HG03064 (cell line): ENCODE measurements around the gene RPS6KB1.
"Not testable (repeated sequence)": the region's sequence is repeated elsewhere in the genome, so short reads cannot be mapped to it uniquely, and the experiment has no call there.

ENCODE experiments used
- ATAC-seq: cut with Tn5 transposase; IDR thresholded peaks from one replicate; pipeline ENCODE4 v1.9.1; 2021; ENCODE audit warnings: low read depth; ENCODE audit not compliant: unreplicated experiment

The RPS6KB1 gene

DNA sequence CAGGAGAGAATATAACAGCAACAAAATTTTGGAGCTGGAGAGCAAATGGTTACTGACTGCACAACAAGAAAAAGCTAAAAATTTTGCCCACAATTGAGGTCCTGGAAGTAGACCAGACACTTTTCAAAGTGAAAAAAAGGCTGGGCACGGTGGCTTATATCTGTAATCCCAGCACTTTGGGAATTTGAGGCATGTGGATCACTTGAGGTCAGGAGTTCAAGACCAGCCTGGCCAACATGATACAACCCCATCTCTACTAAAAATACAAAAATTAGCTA, 23.0 kb upstream of the RPS6KB1 start:
- no peak for ATAC-seq

DNA sequence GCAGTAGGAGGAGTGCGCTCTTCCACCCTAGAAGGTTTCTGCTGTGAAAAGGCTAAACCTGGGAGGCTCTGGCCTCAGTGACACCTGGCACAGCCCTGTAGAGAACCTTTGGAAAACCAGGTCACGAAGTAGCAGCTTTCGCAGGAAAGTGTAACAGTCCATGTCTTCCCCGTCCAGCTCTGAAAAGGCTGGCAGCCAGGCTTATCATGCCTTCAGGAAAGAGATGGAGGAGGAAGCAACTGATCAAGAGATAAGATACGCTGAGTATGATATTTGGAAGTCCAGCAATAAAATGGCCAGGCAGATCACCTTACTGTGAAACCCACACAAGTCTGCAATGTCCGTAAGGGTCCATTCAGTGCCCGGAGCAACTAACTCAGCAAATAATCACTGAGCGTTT, 22.4 kb upstream of the RPS6KB1 start:
- ATAC-seq = no peak

DNA sequence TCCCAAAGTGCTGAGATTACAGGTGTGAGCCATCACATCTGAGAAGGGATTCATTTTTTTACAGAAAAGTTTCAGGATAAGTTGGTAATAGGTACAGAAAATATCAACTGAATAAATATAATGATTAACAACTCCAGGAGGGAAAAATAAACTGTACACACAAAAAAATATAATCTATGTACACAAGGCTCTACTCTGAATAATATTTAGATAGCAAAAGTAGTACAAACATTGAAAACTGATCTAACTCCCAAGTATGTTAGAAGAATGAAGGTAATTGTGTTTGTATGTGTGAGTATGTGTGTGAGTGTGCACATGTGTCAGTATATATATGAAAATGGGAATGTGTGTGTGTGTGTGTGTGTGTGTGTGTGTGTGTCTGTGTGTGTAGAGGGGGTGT, 20.6 kb upstream of the RPS6KB1 start:
- ATAC-seq = no peak

DNA sequence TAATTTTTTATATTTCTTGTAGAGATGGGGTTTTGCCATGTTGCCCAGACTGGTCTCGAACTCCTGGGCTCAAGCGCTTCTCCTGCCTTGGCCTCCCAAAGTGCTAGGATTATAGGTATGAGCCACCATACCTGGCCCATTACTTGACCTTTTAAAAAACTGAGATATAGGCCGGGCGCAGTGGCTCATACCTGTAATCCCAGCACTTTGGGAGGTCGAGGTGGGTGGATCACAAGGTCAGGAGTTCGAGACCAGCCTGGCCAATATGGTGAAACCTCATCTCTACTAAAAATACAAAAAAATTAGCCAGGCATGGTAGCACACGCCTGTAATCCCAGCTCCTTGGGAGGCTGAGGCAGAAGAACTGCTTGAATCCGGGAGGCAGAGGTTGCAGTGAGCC, 19.5 kb upstream of the RPS6KB1 start:
- ATAC-seq = not testable (repeated sequence)

DNA sequence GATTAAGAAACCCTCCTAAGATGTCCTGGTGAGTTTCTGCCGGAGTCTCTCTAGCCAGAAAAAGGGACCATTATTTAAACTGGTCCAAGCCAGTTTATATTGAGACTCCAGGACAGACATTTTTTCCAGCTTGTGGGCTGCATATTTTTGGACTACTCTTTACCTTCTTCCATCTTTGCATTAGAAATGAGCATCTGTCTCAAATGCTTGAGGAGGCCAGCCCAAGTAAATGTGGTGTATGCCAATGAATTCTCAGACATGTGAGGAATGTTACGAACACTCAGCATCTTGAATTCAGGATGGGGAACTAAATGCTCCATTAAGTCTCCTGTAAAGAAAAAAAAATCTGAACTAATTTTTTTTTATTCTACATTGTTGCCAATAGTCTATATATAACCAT, 18.5 kb upstream of the RPS6KB1 start:
- ATAC-seq = no peak

DNA sequence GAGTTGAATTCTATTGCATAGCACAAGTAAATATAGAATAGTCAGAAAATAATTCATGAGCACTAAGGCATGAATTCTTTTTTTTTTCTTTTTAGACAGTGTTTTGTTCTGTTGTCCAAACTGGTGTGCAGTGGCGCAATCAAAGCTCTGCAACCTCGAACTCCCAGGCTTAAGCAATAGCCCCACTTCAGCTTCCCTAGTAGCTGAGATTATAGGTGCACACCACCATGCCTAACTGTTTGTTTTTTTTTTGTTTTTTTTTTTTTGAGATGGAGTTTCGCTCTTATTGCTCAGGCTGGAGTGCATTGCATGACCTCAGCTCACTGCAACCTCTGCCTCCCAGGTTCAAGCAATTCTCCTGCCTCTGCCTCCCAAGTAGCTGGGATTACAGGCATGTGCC, 16.8 kb upstream of the RPS6KB1 start:
- no peak for ATAC-seq

DNA sequence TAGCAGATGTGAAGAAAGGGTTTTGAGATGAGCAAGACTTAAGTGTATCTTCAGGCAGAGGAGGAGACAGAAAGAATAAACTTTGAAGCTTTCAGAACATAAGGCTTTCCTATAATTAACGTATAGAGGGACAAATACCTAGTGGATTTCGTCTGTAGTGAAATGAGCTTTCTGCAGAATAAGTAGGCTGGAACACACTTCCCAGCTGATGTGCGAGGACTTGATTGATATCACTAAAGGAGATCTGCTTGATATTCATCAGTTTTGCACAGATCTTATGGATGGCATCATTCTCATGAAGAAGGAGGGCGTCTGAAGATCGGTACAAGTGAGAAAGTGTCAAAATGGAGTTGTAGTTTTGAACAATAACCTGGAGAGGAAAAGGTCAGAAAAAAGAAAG, 15.0 kb upstream of the RPS6KB1 start:
- ATAC-seq = no peak

DNA sequence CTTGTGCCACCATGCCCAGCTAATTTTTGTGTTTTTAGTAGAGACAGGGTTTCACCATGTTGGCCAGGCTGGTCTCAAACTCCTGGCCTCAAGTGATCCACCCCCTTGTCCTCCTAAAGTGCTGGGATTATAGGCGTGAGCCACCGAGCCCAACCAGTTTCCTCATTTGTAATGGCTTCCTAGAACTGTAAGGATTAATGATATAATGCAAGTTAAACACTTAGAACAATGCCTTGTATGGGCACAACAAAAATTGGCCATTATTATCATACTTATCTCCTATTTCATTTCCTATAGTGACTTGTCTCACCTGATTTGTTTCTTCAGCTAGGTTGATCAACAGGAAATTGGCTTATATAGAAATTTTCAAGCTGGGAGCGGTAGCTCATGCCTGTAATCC, 14.3 kb upstream of the RPS6KB1 start:
- no peak for ATAC-seq

DNA sequence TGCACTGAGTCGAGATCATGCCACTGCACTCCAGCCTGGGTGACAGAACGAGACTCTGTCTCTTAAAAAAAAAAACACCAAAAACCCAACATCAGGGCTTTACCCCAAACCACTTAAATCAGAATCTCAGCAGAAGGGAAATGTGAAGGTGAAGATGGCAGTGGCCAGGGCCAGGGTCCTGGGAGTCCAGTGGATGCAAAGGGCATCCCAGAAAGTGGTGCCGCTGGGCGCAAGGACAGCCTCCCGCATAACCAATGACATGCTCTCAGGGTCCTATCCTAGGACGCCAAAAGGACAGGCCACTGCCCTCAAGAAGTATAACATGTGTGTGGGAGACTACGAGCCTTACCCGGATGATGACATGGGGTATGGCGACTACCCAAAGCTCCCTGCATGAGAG, 8.1 kb upstream of the RPS6KB1 start:
- no peak for ATAC-seq

DNA sequence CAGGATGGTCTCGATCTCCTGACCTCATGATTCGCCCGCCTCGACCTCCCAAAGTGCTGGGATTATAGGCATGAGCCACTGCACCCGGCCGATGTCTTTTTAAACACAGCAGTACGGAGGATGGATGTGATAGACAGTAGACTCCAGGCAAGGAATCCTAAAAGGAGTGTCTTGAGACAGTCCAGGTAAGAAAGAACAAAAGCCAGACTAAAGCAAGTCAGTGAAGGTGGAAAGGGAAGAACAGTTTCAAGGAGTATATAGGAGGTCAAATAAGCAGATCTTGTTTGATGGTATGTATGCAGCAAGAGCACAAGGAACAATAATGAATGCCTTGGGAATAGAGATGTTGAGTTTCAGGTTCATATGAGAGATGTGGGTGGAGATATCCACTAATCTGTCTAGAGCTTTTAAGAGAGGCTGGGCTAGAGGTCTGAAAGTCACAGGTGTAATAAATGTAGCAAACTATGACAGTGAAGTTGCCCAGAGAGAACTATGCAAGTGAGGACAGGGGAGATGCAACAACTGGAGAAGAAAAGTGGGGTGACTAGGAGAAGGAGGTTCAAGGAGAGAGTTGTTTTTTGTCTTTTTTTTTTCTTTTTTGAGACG, 4.7 kb upstream of the RPS6KB1 start:
- no peak for ATAC-seq

DNA sequence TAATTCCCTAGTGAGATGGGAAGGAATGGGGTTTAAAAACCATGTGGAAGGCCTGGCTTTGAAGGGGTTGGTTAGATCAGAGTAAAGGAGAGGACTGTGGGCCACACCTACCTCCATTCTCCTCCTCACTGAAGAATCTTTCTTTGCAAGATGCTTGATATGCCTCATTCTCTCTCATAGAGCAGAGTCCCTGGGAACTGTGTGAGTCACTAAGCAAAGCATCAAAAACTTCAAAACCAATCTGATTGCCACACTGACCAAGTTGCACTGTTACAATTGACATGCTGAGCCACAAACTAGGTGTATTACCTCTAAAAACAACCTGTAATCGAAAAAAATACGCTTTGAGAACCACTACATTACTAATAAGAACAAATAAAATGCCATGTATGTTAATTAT, 2.2 kb upstream of the RPS6KB1 start:
- no peak for ATAC-seq

DNA sequence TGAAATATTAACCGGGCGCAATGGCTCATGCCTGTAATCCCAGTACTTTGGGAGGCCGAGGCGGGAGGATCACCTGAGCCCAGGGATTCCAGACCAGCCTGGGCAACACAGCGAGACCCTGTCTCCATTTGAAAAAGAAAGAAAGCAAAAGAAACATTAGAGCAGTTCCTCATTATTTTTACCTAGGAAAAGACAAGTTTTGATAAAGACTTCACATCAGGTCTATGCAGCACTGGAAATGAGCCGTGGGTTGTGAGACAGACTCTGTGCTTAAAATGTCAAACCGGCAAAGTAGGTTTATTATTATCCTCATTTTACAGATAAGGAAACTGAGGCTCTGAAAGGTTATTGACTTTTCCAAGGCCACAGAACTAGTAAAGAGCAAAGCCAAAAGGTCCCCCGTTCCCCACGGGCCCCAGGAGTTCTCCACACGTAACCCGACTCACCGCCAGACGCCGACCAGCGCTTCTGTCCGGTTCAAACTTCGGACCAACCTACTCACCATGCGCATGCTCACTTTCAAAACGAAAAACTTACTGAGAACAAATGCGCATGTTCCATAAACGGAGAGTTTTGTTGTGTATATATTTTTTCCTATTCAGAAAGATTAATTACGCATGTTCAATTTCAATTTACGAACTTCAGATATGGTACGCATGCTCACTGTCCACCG, 534 bp upstream of the RPS6KB1 start:
- peak; percentile 47 for ATAC-seq

DNA sequence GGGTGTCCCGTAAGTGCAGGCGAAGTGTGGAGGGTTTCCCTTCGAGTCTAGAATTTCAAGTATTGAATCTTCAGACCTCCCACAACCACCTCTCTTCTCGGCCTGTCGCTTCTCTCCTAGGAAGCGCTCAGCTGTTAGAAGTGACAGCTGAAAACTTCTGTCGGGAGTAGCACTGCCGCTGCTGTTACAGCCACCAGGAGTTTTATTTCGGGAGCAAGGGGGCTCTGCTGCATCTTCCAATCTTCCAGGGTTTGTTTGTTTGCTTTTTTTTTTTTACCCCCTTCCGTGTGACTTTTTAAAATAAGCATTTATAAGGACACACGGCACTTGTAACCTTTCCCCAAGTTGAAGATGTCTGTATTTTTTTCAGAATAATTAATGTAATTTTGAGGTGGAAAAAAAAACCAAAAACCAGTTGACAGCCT, 767 bp downstream of the RPS6KB1 start:
- ATAC-seq = no peak

DNA sequence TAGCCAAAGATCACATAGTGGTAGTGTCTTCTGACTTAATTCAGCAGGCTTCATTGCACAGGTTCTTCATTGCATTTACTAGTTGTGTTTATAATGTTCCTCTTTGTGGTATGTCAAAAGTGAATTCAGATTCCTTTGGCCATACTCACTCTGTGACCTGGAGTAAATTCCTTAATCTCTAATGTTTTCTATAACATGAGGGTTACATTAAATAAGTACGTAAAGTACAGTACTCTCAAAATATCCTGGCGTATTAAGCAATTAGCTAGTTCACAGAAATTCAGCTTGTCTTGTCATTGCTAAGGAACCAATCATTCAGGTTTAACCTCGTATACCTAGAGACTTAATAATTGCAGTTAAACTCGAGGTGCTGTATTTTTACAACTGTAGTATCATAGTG, 4.2 kb downstream of the RPS6KB1 start:
- no peak for ATAC-seq

DNA sequence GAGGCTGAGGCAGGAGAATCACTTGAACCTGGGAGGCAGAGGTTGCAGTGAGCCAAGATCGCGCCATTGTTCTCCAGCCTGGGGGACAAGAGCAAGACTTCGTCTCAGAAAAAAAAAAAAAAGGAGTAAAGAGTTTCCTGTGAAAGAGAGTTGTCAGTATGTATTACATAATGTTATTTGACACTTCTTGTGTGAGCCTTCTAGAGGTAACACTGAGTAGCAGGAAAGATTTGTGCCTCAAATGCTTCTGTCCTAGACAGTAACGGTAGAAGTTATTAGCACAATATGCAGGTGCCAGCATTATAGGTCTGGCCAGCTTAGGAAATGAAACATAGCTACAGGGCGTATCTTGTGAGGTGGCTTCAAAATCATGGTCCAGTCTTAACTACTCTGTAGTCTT, 6.2 kb downstream of the RPS6KB1 start:
- ATAC-seq = no peak

DNA sequence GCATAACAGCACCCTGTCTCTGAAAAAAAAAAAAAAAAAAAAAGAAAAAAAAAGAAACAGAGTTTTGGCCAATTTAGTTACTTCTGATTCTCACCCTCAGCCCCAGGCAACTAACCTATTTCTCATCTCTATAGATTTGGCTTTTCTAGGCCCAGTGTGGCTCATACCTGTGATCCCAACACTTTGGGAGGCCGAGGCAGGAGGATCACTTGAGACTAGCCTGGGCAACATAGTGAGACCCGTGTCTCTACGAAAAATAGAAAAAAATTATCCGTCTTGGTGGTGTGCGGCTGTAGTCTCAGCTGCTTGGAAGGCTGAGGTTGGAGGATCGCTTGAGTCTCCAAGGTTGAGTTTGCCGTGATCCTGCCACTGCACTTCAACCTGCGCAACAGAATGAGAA, 8.7 kb downstream of the RPS6KB1 start:
- ATAC-seq = no peak

DNA sequence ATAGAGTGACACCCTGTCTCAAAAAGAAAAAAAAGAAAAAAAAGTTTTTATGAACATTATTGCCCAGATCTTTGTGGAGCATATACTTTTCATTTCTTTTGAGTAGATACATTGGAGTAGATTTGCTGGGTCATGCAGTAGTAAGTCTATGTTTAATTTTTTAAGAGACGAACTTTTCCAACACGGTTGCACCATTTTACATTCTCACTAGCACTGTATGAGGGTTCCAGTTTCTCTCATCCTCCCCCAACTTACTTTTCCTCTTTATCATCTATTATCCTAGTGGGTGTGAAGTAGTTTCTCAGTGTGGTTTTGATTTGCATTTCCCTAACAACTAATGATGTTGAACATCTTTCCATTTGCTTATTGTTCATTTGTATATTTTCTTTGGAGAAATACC, 10.5 kb downstream of the RPS6KB1 start:
- no peak for ATAC-seq

DNA sequence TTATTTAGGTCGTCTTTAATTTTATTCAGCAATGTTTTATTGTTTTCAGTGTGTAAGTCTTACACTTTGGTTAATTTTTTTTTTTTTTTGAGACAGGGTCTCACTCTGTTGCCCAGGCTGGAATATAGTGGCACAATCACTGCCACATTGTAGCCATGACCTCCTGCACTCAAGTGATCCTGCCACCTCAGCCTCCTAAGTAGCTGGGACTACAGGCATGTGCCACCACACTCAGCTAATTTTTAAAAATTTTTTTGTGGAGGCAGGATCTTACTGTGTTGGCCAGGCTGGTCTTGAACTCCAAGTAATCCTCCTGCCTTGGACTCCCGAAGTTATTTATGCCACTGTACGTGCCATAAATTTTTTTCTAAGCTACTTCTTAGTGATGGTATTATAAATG, 14.5 kb downstream of the RPS6KB1 start:
- ATAC-seq = no peak

DNA sequence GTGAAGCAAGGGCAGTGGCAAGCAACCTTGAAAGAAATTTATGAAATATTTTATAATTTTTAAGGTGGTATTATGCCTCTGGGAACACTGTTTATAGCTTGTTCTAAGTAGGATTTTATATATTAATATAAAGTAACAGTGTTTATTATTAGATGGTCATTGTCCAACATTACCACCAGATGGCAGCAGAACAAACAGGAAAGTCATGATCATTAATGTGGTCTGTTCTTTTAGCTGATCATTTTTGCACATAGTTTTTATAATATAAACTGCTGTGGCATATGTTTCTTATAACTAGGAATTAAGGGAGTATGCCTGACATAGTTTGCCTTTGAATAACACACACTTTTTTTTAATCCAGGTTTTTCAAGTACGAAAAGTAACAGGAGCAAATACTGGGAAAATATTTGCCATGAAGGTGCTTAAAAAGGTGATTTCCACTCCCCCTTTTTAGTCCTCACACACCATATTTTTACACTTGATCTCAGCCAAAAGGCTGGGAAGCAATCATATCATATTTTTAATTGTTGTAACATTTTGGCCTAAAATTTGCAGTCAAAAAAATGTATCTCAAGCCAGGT, 21.4 kb downstream of the RPS6KB1 start:
- ATAC-seq = no peak

DNA sequence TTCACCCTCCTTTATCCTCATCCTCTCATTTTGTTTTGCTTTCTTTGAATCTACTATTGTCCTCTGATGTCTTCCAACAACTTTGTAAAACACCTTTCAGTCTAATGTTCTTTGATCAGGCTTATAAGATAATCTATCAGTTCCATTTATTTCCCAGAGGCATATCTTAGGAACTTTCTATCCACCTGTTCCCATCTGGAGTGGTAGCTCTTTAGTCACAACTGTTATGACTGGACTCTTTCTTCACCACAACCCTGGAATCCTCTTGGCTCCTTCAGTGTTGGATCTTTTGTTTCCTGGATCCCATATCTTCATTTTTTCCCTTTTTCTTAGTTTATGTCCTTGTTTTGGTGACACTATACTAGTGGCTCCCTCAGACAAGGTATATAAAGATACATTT, 23.5 kb downstream of the RPS6KB1 start:
- no peak for ATAC-seq

DNA sequence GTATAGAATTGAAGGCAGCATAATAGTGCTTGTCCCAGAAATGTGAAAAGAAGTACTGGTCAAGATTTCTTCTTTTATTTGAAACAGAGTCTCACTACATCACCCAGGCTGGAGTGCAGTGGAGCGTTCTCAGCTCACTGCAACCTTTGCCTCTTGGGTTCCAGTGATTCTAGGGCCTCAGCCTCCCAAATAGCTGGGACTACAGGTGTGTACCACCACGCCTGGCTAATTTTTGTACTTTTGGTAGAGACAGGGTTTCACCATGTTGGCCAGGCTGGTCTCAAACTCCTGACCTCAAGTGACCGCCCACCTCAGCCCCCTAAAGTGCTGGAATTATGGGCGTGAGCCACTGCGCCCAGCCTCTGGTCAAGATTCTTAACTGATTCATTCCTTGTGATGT, 27.7 kb downstream of the RPS6KB1 start:
- not testable (repeated sequence) for ATAC-seq

DNA sequence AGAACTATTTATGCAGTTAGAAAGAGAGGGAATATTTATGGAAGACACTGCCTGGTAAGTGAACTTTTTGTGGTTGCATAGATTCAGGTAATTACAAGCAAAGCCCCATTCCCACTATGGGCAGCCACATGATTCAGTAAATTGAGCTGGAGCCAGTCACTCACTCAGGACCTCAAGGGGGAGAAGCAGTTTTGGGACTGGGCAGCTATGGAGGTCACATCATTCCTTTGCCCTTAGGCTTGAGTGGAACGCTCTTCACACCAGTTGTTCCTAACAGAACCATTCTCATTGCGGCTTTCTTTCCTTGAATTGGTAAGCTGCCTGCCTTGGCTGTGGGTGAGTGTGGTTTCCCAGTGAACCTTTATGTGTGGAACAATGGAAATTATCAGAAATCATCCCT, 37.2 kb downstream of the RPS6KB1 start:
- not testable (repeated sequence) for ATAC-seq

DNA sequence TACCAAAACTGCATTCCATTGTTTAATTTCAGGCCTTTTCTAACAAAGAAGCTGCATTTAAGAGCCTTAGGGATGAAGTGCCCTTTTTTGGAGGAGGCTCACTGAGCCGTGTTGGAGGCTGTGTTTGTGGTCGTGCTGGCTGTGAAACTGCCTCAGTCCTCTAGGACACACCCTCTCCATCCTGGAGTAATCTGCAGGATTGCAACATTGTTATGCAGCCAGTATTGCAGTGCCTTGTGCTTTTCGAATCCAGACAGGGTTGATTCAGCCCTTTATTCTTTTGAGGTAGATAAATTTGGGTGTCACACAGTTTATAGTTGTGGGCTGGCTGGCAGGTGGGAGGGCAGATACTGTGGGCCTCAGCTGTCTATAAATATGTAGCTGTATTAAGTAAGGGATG, 37.8 kb downstream of the RPS6KB1 start:
- not testable (repeated sequence) for ATAC-seq
